ENCODE measurements around the gene EIF3I.

Gene EIF3I

DNA sequence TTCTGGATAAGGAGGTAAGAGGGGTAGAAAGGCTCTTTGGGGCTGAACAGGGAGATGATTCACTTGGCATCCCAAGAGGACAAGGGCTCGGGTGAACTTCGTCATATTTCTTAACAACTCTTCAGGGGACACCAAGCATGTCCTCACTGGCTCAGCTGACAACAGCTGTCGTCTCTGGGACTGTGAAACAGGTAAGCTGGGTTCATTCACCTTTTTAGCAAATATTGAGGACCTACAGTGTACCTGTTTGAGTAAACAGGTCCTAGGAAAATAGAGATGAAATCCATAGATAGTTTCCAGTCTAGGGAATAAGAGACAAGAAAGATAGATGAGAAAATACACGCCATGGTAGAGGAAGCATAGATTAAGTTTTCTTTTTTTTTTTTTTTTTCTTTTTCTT is 2.1 kb downstream of the EIF3I start:
- DNase-seq (ENCODE audit: low spot score): no peak
- TF ChIP-seq, protein P1, sequence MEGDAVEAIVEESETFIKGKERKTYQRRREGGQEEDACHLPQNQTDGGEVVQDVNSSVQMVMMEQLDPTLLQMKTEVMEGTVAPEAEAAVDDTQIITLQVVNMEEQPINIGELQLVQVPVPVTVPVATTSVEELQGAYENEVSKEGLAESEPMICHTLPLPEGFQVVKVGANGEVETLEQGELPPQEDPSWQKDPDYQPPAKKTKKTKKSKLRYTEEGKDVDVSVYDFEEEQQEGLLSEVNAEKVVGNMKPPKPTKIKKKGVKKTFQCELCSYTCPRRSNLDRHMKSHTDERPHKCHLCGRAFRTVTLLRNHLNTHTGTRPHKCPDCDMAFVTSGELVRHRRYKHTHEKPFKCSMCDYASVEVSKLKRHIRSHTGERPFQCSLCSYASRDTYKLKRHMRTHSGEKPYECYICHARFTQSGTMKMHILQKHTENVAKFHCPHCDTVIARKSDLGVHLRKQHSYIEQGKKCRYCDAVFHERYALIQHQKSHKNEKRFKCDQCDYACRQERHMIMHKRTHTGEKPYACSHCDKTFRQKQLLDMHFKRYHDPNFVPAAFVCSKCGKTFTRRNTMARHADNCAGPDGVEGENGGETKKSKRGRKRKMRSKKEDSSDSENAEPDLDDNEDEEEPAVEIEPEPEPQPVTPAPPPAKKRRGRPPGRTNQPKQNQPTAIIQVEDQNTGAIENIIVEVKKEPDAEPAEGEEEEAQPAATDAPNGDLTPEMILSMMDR (IDR thresholded peaks at IDR 0.05; ENCODE audit: borderline replicate concordance, control extremely low read depth, extremely low read depth, insufficient read depth, missing control alignments): no peak
- in situ Hi-C loops (cut with MboI; ENCODE audit: low sequenced_read_pairs, unreplicated experiment): no loop called here

DNA sequence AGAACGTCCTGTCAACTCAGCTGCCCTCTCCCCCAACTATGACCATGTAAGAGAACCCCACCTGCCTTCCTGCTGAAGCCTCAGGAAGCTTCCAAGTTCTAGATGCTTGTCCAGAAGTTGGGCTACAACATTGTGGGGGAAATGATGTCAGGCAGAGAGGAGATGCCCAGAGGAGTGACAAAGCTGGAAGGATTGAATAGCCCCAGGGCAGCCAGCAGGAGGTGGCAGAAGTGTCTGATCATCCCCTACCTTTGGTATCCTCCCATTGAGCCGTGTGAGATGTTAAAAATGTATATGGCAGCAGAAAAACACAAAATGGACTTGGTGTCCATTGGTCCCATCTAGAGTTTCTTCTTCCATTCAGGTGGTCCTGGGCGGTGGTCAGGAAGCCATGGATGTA is 6.6 kb downstream of the EIF3I start:
- TF ChIP-seq, protein P1 (IDR thresholded peaks at IDR 0.05; ENCODE audit: borderline replicate concordance, control extremely low read depth, extremely low read depth, insufficient read depth, missing control alignments): no peak
- DNase-seq (ENCODE audit: low spot score): no peak
- in situ Hi-C loops (cut with MboI; ENCODE audit: low sequenced_read_pairs, unreplicated experiment): no loop called here

DNA sequence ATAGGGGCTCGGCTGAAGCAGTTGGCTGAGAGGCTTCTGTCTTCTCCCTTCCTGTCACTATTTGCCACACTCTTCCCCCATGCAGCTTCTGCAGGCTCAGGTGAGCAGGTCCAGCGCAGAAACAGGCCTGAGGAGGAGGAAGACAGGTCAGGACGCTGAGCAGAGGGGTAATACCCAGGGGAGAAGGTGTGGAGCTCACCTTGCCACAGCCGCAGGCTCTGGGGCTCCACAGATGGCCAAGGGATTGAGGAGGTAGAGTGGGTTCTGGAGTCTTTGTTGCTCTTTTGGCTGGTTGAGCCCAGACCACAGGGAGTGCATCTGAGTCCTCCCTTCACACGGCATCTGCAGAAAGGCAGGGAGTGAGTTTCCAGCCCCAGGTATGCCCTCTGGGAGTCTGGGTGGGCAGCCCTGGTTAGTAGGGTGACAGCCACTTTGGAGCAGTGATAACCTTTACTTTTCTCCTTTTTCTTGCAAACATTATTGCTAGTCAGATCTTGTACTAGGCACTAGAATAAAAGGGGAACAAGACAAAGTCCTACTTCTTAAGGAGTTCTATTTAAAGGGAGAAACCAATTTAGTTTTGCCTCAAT is 9.7 kb downstream of the EIF3I start:
- in situ Hi-C loops (cut with MboI; ENCODE audit: low sequenced_read_pairs, unreplicated experiment): no loop called here
- DNase-seq (ENCODE audit: low spot score): no peak
- TF ChIP-seq, protein P1 (IDR thresholded peaks at IDR 0.05; ENCODE audit: borderline replicate concordance, control extremely low read depth, extremely low read depth, insufficient read depth, missing control alignments): no peak

DNA sequence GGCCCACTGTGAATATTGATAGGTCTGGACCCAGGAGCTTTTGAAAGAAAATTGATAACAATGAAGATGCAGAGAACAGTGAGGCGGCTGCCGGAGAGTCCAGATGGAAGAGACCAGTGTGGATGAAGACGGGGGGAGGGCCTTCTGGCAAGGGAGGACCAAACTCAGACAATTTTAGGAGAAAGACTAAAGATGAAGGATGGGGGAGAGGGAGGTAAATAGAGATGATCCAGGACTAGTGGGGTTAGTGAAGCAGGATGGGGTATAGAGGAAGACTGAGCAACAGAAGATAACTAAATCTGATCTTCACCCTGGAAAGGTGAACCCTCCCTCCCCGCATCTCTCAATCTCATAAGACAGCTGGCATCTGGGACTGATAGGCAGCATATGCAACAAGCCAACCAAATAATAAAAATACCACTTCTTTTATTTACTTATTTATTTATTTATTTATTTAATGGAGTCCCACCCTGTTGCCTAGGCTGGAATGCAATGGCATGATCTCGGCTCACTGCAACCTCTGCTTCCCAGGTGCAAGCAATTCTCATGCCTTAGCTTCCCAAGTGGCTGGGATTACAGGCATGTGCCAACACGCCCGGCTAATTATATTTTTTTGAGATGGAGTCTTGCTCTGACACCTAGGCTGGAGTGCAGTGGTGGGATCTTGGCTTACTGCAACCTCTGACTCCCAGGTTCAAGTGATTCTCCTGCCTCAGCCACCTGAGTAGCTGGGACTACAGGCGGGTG is 10.5 kb downstream of the EIF3I start:
- DNase-seq (ENCODE audit: low spot score): no peak
- in situ Hi-C loops (cut with MboI; ENCODE audit: low sequenced_read_pairs, unreplicated experiment): no loop called here

DNA sequence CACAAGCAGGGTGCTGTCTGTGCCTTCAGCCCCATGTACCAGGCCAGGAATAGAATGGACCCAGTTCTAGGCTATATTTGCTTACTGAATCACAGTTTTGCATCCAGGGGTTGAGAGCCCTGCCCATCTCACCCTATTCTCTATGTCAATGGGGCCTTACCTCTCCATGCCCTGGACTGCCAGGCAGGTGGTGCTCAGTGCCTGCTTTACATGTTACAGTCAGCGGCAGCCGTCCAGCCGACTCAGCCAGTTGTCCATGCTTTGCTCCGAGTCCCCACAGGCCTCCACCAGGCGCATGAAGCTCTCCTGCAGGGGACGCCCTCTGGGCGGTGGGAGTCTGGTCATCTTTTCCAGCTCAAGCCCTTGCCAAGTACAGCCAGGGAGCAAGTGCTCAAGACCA is 12.6 kb downstream of the EIF3I start:
- TF ChIP-seq, protein P1 (IDR thresholded peaks at IDR 0.05; ENCODE audit: borderline replicate concordance, control extremely low read depth, extremely low read depth, insufficient read depth, missing control alignments): no peak
- no peak for DNase-seq (ENCODE audit: low spot score)
- in situ Hi-C loops (cut with MboI; ENCODE audit: low sequenced_read_pairs, unreplicated experiment): no loop called here

More for the DNA sequence above, 10.5 kb downstream of the EIF3I start:
- TF ChIP-seq, protein P1 (IDR thresholded peaks at IDR 0.05; ENCODE audit: borderline replicate concordance, control extremely low read depth, extremely low read depth, insufficient read depth, missing control alignments): no peak

DNA sequence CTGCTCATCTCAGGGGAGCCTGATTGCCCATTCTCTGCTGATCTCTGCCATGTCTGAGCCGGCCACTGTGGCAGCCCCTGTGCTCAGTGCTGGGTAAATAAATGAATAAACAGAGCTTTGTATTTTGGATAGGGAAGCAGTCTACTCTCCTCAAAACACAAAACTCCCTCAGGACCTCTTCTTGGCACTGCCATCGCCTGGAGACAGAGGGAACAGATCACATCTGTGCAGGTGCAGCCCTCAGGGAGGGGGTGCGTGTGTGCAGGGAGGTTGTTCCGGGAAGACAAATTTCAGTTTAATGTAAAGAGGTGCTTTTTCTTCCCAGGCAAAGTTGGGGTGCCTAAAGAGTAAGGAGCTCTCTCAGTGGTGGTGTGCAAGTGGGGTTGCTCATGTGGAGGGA is 17.1 kb downstream of the EIF3I start:
- no peak for DNase-seq (ENCODE audit: low spot score)
- TF ChIP-seq, protein P1 (IDR thresholded peaks at IDR 0.05; ENCODE audit: borderline replicate concordance, control extremely low read depth, extremely low read depth, insufficient read depth, missing control alignments): no peak
- in situ Hi-C loops (cut with MboI; ENCODE audit: low sequenced_read_pairs, unreplicated experiment): no loop called here

Data from GM13976 (cell line).